ENCODE measurements around the gene FAM3B. TPM values are rescaled to one million over a fixed set of nuclear protein-coding genes. Genes with fewer than 3 reads are reported as not detected.

Gene FAM3B
- total and polyA plus RNA-seq, 2 experiments from 2014 or later = 2.5 to 3.6 TPM

DNA sequence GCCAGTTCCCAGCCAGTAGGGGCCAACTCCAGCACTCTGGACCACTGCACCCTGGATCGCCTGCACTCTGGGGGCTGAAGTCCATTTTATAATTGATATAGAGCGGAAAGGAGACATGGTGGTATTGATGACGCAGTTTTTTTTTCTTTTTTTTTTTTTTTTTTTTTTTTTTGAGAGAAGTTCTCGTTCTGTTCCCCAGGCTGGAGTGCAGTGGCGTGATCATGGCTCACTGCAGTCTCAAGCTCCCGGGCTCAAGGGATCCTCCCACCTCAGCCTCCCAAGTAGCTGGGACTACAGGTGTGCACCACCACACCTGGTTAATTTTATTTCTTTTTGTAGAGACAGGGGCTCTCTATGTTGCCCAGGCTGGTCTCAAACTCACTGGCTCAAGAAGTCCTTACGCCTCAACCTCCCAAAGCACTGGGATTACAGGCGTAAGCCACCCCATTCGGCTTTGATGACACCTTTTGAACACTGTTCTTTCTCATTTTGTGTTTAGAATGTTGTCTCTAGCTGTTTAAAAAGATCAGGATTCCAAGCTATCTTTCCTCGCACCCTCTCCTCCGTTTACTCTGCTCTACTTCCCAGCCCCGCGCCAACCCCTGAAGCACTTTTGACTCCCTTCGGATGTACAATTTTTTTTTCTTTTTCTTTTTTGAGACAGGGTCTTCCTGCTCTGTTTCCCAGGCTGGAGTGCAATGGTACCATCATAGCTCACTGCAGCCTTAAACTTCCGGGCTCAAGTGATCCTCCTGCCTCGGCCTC is 46.2 kb downstream of the FAM3B start:
- TF ChIP-seq, protein P1, sequence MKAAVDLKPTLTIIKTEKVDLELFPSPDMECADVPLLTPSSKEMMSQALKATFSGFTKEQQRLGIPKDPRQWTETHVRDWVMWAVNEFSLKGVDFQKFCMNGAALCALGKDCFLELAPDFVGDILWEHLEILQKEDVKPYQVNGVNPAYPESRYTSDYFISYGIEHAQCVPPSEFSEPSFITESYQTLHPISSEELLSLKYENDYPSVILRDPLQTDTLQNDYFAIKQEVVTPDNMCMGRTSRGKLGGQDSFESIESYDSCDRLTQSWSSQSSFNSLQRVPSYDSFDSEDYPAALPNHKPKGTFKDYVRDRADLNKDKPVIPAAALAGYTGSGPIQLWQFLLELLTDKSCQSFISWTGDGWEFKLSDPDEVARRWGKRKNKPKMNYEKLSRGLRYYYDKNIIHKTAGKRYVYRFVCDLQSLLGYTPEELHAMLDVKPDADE (IDR thresholded peaks at IDR 0.05) = no peak
- TF ChIP-seq ZNF331 (CRISPR knock-in tag; IDR thresholded peaks at IDR 0.05; ENCODE audit: low read depth) (no peak), ZNF114 (CRISPR knock-in tag; IDR thresholded peaks at IDR 0.05) (no peak), CREB1 (CRISPR knock-in tag; IDR thresholded peaks at IDR 0.05; ENCODE audit: low read depth) (no peak), STAT1 (IDR thresholded peaks at IDR 0.05; ENCODE audit: unreplicated experiment) (no peak), NANOG (IDR thresholded peaks at IDR 0.05; ENCODE audit: borderline replicate concordance) (no peak), JUNB (IDR thresholded peaks at IDR 0.05; ENCODE audit: unreplicated experiment) (no peak), EZH2phosphoT487 (IDR thresholded peaks at IDR 0.05; ENCODE audit: unreplicated experiment) (no peak), EZH2 (IDR thresholded peaks at IDR 0.05; ENCODE audit: low read depth, unreplicated experiment) (no peak), POLR2AphosphoS5 (IDR thresholded peaks at IDR 0.05; ENCODE audit: low read depth) (no peak)
- TF ChIP-seq, protein P2, sequence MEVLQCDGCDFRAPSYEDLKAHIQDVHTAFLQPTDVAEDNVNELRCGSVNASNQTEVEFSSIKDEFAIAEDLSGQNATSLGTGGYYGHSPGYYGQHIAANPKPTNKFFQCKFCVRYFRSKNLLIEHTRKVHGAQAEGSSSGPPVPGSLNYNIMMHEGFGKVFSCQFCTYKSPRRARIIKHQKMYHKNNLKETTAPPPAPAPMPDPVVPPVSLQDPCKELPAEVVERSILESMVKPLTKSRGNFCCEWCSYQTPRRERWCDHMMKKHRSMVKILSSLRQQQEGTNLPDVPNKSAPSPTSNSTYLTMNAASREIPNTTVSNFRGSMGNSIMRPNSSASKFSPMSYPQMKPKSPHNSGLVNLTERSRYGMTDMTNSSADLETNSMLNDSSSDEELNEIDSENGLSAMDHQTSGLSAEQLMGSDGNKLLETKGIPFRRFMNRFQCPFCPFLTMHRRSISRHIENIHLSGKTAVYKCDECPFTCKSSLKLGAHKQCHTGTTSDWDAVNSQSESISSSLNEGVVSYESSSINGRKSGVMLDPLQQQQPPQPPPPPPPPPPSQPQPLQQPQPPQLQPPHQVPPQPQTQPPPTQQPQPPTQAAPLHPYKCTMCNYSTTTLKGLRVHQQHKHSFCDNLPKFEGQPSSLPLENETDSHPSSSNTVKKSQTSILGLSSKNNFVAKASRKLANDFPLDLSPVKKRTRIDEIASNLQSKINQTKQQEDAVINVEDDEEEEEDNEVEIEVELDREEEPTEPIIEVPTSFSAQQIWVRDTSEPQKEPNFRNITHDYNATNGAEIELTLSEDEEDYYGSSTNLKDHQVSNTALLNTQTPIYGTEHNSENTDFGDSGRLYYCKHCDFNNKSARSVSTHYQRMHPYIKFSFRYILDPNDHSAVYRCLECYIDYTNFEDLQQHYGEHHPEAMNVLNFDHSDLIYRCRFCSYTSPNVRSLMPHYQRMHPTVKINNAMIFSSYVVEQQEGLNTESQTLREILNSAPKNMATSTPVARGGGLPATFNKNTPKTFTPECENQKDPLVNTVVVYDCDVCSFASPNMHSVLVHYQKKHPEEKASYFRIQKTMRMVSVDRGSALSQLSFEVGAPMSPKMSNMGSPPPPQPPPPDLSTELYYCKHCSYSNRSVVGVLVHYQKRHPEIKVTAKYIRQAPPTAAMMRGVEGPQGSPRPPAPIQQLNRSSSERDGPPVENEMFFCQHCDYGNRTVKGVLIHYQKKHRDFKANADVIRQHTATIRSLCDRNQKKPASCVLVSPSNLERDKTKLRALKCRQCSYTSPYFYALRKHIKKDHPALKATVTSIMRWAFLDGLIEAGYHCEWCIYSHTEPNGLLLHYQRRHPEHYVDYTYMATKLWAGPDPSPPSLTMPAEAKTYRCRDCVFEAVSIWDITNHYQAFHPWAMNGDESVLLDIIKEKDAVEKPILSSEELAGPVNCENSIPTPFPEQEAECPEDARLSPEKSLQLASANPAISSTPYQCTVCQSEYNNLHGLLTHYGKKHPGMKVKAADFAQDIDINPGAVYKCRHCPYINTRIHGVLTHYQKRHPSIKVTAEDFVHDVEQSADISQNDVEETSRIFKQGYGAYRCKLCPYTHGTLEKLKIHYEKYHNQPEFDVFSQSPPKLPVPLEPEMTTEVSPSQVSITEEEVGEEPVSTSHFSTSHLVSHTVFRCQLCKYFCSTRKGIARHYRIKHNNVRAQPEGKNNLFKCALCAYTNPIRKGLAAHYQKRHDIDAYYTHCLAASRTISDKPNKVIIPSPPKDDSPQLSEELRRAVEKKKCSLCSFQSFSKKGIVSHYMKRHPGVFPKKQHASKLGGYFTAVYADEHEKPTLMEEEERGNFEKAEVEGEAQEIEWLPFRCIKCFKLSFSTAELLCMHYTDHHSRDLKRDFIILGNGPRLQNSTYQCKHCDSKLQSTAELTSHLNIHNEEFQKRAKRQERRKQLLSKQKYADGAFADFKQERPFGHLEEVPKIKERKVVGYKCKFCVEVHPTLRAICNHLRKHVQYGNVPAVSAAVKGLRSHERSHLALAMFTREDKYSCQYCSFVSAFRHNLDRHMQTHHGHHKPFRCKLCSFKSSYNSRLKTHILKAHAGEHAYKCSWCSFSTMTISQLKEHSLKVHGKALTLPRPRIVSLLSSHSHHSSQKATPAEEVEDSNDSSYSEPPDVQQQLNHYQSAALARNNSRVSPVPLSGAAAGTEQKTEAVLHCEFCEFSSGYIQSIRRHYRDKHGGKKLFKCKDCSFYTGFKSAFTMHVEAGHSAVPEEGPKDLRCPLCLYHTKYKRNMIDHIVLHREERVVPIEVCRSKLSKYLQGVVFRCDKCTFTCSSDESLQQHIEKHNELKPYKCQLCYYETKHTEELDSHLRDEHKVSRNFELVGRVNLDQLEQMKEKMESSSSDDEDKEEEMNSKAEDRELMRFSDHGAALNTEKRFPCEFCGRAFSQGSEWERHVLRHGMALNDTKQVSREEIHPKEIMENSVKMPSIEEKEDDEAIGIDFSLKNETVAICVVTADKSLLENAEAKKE (CRISPR knock-in tag; IDR thresholded peaks at IDR 0.05) = no peak
- TF ChIP-seq, protein P3, sequence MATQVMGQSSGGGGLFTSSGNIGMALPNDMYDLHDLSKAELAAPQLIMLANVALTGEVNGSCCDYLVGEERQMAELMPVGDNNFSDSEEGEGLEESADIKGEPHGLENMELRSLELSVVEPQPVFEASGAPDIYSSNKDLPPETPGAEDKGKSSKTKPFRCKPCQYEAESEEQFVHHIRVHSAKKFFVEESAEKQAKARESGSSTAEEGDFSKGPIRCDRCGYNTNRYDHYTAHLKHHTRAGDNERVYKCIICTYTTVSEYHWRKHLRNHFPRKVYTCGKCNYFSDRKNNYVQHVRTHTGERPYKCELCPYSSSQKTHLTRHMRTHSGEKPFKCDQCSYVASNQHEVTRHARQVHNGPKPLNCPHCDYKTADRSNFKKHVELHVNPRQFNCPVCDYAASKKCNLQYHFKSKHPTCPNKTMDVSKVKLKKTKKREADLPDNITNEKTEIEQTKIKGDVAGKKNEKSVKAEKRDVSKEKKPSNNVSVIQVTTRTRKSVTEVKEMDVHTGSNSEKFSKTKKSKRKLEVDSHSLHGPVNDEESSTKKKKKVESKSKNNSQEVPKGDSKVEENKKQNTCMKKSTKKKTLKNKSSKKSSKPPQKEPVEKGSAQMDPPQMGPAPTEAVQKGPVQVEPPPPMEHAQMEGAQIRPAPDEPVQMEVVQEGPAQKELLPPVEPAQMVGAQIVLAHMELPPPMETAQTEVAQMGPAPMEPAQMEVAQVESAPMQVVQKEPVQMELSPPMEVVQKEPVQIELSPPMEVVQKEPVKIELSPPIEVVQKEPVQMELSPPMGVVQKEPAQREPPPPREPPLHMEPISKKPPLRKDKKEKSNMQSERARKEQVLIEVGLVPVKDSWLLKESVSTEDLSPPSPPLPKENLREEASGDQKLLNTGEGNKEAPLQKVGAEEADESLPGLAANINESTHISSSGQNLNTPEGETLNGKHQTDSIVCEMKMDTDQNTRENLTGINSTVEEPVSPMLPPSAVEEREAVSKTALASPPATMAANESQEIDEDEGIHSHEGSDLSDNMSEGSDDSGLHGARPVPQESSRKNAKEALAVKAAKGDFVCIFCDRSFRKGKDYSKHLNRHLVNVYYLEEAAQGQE (IDR thresholded peaks at IDR 0.05; ENCODE audit: unreplicated experiment) = no peak
- TF ChIP-seq, protein P4, sequence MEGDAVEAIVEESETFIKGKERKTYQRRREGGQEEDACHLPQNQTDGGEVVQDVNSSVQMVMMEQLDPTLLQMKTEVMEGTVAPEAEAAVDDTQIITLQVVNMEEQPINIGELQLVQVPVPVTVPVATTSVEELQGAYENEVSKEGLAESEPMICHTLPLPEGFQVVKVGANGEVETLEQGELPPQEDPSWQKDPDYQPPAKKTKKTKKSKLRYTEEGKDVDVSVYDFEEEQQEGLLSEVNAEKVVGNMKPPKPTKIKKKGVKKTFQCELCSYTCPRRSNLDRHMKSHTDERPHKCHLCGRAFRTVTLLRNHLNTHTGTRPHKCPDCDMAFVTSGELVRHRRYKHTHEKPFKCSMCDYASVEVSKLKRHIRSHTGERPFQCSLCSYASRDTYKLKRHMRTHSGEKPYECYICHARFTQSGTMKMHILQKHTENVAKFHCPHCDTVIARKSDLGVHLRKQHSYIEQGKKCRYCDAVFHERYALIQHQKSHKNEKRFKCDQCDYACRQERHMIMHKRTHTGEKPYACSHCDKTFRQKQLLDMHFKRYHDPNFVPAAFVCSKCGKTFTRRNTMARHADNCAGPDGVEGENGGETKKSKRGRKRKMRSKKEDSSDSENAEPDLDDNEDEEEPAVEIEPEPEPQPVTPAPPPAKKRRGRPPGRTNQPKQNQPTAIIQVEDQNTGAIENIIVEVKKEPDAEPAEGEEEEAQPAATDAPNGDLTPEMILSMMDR (conservative IDR thresholded peaks at IDR 0.05; ENCODE audit: low read depth in 2 of 2) = no peak
- Mint-ChIP-seq H3K36me3 (ENCODE audit: low read depth) (no peaks in the 10 kb centered on the region), H3K4me3 (no peak overlapping the region), H3K27me3 (ENCODE audit: insufficient read depth, low read depth, poor library complexity) (peaks cover 2% of the 10 kb centered on the region), H3K9me3 (no peaks in the 10 kb centered on the region), H3K4me1 (peaks cover 13% of the 10 kb centered on the region), H3K27ac (no peak overlapping the region)
- no peak overlapping the region for H2AFZ ChIP-seq
- H3K9me2 ChIP-seq (ENCODE audit: insufficient read depth) = 0 out of 2 replicates have a peak, but pooled peaks cover 4% of the 10 kb centered on the region
- H3K27ac ChIP-seq (ENCODE audit: low read depth) = no peak overlapping the region
- no peaks in the 10 kb centered on the region for H3K36me3 ChIP-seq (ENCODE audit: insufficient read depth)
- H3K79me2 ChIP-seq (replicated peaks; ENCODE audit: insufficient read depth) = no peaks in the 10 kb centered on the region
- DNase-seq (ENCODE audit: low spot score) = no peak
- ATAC-seq = no peak
- H4K20me1 ChIP-seq (replicated peaks; ENCODE audit: insufficient read depth) = no peaks in the 10 kb centered on the region
- H3K27me3 ChIP-seq (ENCODE audit: insufficient read depth) = no peaks in the 10 kb centered on the region
- H3F3A ChIP-seq (replicated peaks; ENCODE audit: low read depth) = no peaks in the 10 kb centered on the region
- H3K4me1 ChIP-seq (ENCODE audit: insufficient read depth) = no peaks in the 10 kb centered on the region; the same call in 1 of the 2 replicates
- H3K4me3 ChIP-seq = no peak overlapping the region
- H3K4me2 ChIP-seq = no peak overlapping the region

All from GM23338 (cell line).